Activated CD8-positive, alpha-beta T cell treated with anti-CD3 and anti-CD28 coated beads, Interleukin-2, amount 10 ng/mL, durations not matched to agents 7 days and 5 days (primary cell): Measurements from ENCODE around the gene CPNE4. TPM values are rescaled to one million over a fixed set of nuclear protein-coding genes. Genes with fewer than 3 reads are reported as not detected.
"Not testable (repeated sequence)": the region's sequence is repeated elsewhere in the genome, so short reads cannot be mapped to it uniquely, and the experiment has no call there.

Experiments
- ATAC-seq: fragments of 150-1000 bp; cut with Tn5 transposase; one replicate; pipeline ENCODE4 v1.10.0; 2021; ENCODE audit warnings: moderate library complexity
- CTCF ChIA-PET: fragments of 350-600 bp; sonication (Branson Sonifier 250); formaldehyde crosslinking; loops from one replicate; lab custom pipeline; 2021; ENCODE audit warnings: antibody characterized with exemption; lab: Charles Lee
- POLR2A ChIA-PET: fragments of 350-600 bp; sonication (Branson Sonifier 250); formaldehyde crosslinking; loops from one replicate; lab custom pipeline; 2021; ENCODE audit warnings: antibody characterized with exemption; lab: Charles Lee
- DNase-seq: peaks from one replicate; pipeline ENCODE4 v3.0.0-alpha.2; 2020
- H3K27ac Mint-ChIP-seq: one replicate; pipeline ENCODE4 v1.8.0; 2021; ENCODE audit warnings: mild to moderate bottlenecking, mixed read lengths
- H3K27me3 Mint-ChIP-seq: one replicate; pipeline ENCODE4 v1.8.0; 2021; ENCODE audit warnings: low read depth, mixed read lengths
- H3K36me3 Mint-ChIP-seq: one replicate; pipeline ENCODE4 v1.8.0; 2021; ENCODE audit warnings: low read depth, mixed read lengths
- H3K4me1 Mint-ChIP-seq: one replicate; pipeline ENCODE4 v1.8.0; 2021; ENCODE audit warnings: low read depth, mixed read lengths
- H3K4me3 Mint-ChIP-seq: one replicate; pipeline ENCODE4 v1.8.0; 2021; ENCODE audit warnings: mild to moderate bottlenecking, mixed read lengths
- H3K9me3 Mint-ChIP-seq: one replicate; pipeline ENCODE4 v1.8.0; 2022; ENCODE audit warnings: mixed read lengths; ENCODE audit not compliant: insufficient read depth
- total RNA-seq, 2 experiments: library from RNA; stranded (reverse); gene quantifications; one replicate each; pipeline ENCODE4 v1.2.3, GENCODE V29; 2021

Gene CPNE4
- total RNA-seq, 2 experiments from 2014 or later = not detected

GRCh38 chr3:131898346-131898745 is 136.5 kb downstream of the CPNE4 start:
- no peaks in the 10 kb centered on the region for H3K27me3 Mint-ChIP-seq
- no peak overlapping the region for H3K27ac Mint-ChIP-seq
- no peak overlapping the region for H3K4me3 Mint-ChIP-seq
- H3K9me3 Mint-ChIP-seq = no peaks in the 10 kb centered on the region
- ATAC-seq (no peak), DNase-seq (no peak)
- POLR2A ChIA-PET = no interaction called here
- H3K4me1 Mint-ChIP-seq = no peaks in the 10 kb centered on the region
- CTCF ChIA-PET = no interaction called here
- no peaks in the 10 kb centered on the region for H3K36me3 Mint-ChIP-seq

- no peak for ATAC-seq
- no peaks in the 10 kb centered on the region for H3K4me1 Mint-ChIP-seq
- H3K27me3 Mint-ChIP-seq = peaks cover 2% of the 10 kb centered on the region
- no peak for DNase-seq
- no peak overlapping the region for H3K4me3 Mint-ChIP-seq
- ChIA-PET POLR2A (no interaction called here), CTCF (no interaction called here)
- no peaks in the 10 kb centered on the region for H3K9me3 Mint-ChIP-seq
- no peaks in the 10 kb centered on the region for H3K36me3 Mint-ChIP-seq
- H3K27ac Mint-ChIP-seq = no peak overlapping the region
Observed at GRCh38 chr3:131896285-131896684, 138.5 kb downstream of the CPNE4 start.

DNA sequence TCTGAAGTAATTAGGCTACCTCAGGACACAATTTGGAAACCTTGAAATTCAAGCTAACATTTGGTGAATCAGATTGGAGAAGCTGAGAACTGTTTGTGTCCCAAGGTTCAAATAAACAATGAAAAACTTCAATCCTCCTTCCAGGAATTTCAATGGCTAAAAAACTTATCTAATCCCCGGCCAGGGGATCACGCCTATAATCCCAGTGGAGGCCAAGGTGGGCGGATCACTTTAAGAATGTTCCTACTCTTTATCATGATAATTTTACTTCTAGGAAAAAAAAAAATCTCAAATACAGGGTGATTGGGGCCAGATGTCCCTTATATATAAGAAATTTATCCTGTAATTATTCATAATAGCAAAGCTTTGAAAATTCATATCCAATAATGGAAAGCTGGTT is 139.0 kb downstream of the CPNE4 start:
- Mint-ChIP-seq H3K9me3 (no peaks in the 10 kb centered on the region), H3K4me1 (no peaks in the 10 kb centered on the region), H3K27ac (no peak overlapping the region), H3K36me3 (no peaks in the 10 kb centered on the region), H3K27me3 (peaks cover 2% of the 10 kb centered on the region), H3K4me3 (no peak overlapping the region)
- DNase-seq = no peak
- ChIA-PET POLR2A (no interaction called here), CTCF (no interaction called here)
- no peak for ATAC-seq

GRCh38 chr3:131892331-131892730 is 142.5 kb downstream of the CPNE4 start:
- DNase-seq = no peak
- no peaks in the 10 kb centered on the region for H3K36me3 Mint-ChIP-seq
- H3K4me3 Mint-ChIP-seq = no peak overlapping the region
- H3K4me1 Mint-ChIP-seq = no peaks in the 10 kb centered on the region
- peaks cover 2% of the 10 kb centered on the region for H3K27me3 Mint-ChIP-seq
- CTCF ChIA-PET = interaction anchor here (0.9 kb wide), 1 partner anchor 8 kb away, joined by 4 read pairs; no protein-coding TSS in a partner anchor
- POLR2A ChIA-PET = no interaction called here
- no peaks in the 10 kb centered on the region for H3K9me3 Mint-ChIP-seq
- H3K27ac Mint-ChIP-seq = no peak overlapping the region
- ATAC-seq = no peak

GRCh38 chr3:131885871-131886270 is 148.9 kb downstream of the CPNE4 start:
- H3K27ac Mint-ChIP-seq, POLR2A ChIA-PET, ATAC-seq, H3K4me3 Mint-ChIP-seq, H3K27me3 Mint-ChIP-seq, H3K36me3 Mint-ChIP-seq, H3K4me1 Mint-ChIP-seq, DNase-seq, H3K9me3 Mint-ChIP-seq, CTCF ChIA-PET: not testable (repeated sequence)

DNA sequence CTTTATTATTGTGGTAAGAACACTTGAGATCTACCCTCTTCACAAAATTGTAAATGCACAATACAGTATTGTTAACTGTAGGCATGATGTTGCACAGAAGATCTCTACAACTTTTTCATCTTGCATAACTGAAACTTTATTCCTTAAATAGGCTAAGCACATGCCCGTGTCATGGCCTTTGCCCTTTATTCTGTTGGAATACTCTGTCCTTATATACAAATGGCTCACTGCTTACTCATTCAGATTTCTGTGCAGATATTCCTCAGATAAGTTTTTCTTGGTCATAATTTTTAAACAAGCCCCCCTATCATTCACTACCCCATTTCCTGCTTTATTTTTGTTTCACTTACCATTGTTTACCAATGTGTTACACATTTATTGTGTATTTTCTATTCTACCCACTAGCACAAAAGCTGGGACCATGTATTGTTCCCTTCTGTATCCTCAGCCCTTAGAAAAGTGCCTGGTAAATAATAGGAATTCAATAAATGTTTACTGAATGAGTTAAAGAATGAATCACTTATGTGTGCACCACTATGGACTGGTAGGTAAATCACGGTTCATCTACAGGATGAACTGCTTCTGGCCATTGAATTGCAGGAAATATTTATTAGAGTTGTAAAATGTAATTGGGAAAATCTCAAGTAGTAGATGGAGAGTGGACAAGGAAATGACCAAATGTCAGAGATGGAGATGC is 151.0 kb downstream of the CPNE4 start:
- H3K27ac Mint-ChIP-seq = no peak overlapping the region
- ChIA-PET CTCF (no interaction called here), POLR2A (no interaction called here)
- H3K36me3 Mint-ChIP-seq = no peaks in the 10 kb centered on the region
- H3K27me3 Mint-ChIP-seq = no peaks in the 10 kb centered on the region
- no peaks in the 10 kb centered on the region for H3K9me3 Mint-ChIP-seq
- H3K4me1 Mint-ChIP-seq = no peaks in the 10 kb centered on the region
- no peak overlapping the region for H3K4me3 Mint-ChIP-seq
- no peak for ATAC-seq
- no peak for DNase-seq

- Mint-ChIP-seq H3K4me1 (no peaks in the 10 kb centered on the region), H3K4me3 (no peak overlapping the region), H3K9me3 (no peaks in the 10 kb centered on the region), H3K36me3 (no peaks in the 10 kb centered on the region), H3K27me3 (no peaks in the 10 kb centered on the region), H3K27ac (no peak overlapping the region)
- ChIA-PET POLR2A (no interaction called here), CTCF (no interaction called here)
- ATAC-seq (no peak), DNase-seq (no peak)
Observed at GRCh38 chr3:131883086-131883485, 151.7 kb downstream of the CPNE4 start.

DNA sequence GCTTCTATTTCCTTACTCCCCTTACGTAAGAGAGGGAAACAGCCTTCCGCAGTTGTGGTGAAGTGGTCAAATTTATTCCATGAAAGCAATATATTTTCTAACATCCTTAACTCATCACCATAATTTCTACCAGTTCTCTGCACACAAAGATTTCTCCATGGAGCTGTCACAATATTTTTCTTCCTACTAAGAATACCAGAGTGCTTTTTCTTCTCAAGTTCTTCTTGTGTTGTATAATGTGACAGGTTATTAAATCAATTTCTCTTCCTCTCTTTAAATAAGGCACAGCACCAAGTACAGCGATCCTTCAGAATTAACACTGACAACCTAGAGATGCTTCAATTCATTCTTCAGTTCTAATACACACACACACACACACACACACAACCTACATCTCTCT is 153.0 kb downstream of the CPNE4 start:
- Mint-ChIP-seq H3K9me3 (no peaks in the 10 kb centered on the region), H3K36me3 (no peaks in the 10 kb centered on the region), H3K4me1 (no peaks in the 10 kb centered on the region), H3K4me3 (no peak overlapping the region), H3K27ac (no peak overlapping the region), H3K27me3 (no peaks in the 10 kb centered on the region)
- ChIA-PET CTCF (no interaction called here), POLR2A (no interaction called here)
- ATAC-seq (no peak), DNase-seq (no peak)

DNA sequence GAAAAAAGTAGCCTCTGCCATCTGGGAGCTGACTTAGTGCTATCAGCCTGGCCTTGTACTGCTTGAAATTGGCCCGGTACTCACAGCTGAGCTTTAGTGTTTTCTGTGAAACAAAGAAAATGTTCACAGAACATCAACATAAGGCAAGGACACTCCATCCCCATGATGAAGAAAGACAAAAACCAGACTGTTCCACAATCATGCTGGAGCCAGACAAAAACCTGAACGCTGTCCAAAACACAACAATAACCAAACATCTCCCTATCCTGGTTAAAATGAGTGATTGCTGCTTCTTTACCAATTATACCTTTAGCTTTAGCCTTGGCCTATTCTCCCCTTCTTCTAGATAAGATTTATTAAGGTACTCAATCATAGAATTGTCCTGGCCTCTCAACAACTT is 153.9 kb downstream of the CPNE4 start:
- CTCF ChIA-PET = no interaction called here
- H3K4me3 Mint-ChIP-seq = no peak overlapping the region
- no peaks in the 10 kb centered on the region for H3K36me3 Mint-ChIP-seq
- no peak for DNase-seq
- no peaks in the 10 kb centered on the region for H3K27me3 Mint-ChIP-seq
- no peak for ATAC-seq
- H3K27ac Mint-ChIP-seq = no peak overlapping the region
- POLR2A ChIA-PET = no interaction called here
- H3K4me1 Mint-ChIP-seq = no peaks in the 10 kb centered on the region
- no peaks in the 10 kb centered on the region for H3K9me3 Mint-ChIP-seq

DNA sequence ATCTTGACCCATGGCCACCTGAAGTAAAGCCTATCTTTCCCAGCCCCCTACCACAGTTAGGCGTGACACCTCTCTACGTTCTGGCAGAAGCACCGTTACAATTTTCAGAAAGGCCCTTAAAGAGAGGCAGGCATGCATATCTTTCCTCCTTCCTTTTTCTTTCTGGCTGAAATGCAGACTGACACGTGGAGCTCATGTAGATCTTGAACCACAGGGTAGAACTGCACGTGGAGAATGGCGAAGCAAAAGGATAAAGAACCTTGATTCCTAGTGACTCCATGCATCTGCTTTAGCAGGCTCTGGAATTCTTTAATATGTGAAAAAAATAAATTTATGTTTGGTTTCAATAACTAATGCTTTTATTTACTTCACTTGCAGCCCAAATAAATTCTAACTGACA is 166.6 kb downstream of the CPNE4 start:
- no peaks in the 10 kb centered on the region for H3K9me3 Mint-ChIP-seq
- CTCF ChIA-PET = no interaction called here
- no peaks in the 10 kb centered on the region for H3K4me1 Mint-ChIP-seq

DNA sequence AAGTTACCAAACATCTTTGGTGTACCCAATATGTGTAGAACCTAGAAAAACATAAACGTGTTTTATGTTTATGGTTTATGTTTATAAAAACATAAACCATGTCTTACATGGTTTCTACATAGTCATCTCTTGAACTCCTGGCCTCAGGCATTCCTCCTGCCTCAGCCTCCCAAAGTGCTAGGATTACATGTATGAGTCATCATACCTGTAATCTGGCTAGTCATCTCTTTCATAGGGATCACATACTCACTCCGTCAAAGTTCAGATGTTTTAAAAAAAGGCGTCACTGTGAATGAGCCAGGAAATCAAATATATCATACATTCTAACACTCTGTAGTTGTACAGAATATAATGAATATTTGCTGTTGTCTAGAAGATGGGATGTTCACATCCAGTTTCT is 178.6 kb downstream of the CPNE4 start:
- no peak for ATAC-seq
- H3K4me1 Mint-ChIP-seq = no peaks in the 10 kb centered on the region

More for the DNA sequence above, 166.6 kb downstream of the CPNE4 start:
- Mint-ChIP-seq H3K27me3 (peaks cover 4% of the 10 kb centered on the region), H3K27ac (no peak overlapping the region), H3K4me3 (no peak overlapping the region), H3K36me3 (no peaks in the 10 kb centered on the region)
- ATAC-seq (no peak), DNase-seq (no peak)
- POLR2A ChIA-PET = no interaction called here

DNA sequence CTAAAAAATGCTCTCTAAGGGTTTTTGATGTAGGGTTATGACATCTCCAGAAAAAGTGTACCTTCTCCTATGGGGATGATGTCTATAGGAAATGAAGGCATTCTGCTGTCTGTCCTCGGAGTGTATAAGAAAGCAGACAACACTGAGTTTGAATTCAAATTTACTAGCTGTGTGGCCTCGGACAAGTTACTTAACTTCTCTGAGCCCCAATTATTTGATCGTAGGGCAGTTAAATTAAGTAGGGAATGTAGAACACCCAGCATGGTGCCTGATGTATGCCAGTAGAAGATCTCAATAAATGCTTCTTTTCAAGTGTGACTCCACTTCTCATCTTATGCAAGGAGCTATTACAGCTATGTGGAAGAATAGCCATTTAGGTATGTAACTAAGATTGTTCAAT is 184.6 kb downstream of the CPNE4 start:
- Mint-ChIP-seq H3K27ac (no peak overlapping the region), H3K4me1 (no peaks in the 10 kb centered on the region), H3K9me3 (no peaks in the 10 kb centered on the region), H3K27me3 (no peaks in the 10 kb centered on the region), H3K4me3 (no peak overlapping the region), H3K36me3 (no peaks in the 10 kb centered on the region)
- POLR2A ChIA-PET = no interaction called here
- DNase-seq (no peak), ATAC-seq (no peak)
- CTCF ChIA-PET = no interaction called here

More for the DNA sequence above, 178.6 kb downstream of the CPNE4 start:
- H3K9me3 Mint-ChIP-seq = no peaks in the 10 kb centered on the region
- CTCF ChIA-PET = no interaction called here
- H3K27ac Mint-ChIP-seq = no peak overlapping the region
- no peak for DNase-seq
- H3K4me3 Mint-ChIP-seq = no peak overlapping the region
- POLR2A ChIA-PET = no interaction called here
- H3K27me3 Mint-ChIP-seq = no peaks in the 10 kb centered on the region
- H3K36me3 Mint-ChIP-seq = no peaks in the 10 kb centered on the region

GRCh38 chr3:131849616-131850015 is 185.2 kb downstream of the CPNE4 start:
- ChIA-PET POLR2A (no interaction called here), CTCF (no interaction called here)
- Mint-ChIP-seq H3K36me3 (no peaks in the 10 kb centered on the region), H3K27ac (no peak overlapping the region), H3K27me3 (no peaks in the 10 kb centered on the region), H3K4me1 (no peaks in the 10 kb centered on the region), H3K9me3 (no peaks in the 10 kb centered on the region), H3K4me3 (no peak overlapping the region)
- no peak for DNase-seq
- ATAC-seq = no peak
